NCI-H510A (cell line): ENCODE results near the gene MYLIP.
"Not testable (repeated sequence)": the region's sequence is repeated elsewhere in the genome, so short reads cannot be mapped to it uniquely, and the experiment has no call there.

Experiments
- DNase-seq: peaks from one replicate; lab custom pipeline; 2025; lab: John Stamatoyannopoulos, UW

MYLIP gene

GRCh38 chr6:16174416-16175078 is 45.7 kb downstream of the MYLIP start:
- no peak for DNase-seq

DNA sequence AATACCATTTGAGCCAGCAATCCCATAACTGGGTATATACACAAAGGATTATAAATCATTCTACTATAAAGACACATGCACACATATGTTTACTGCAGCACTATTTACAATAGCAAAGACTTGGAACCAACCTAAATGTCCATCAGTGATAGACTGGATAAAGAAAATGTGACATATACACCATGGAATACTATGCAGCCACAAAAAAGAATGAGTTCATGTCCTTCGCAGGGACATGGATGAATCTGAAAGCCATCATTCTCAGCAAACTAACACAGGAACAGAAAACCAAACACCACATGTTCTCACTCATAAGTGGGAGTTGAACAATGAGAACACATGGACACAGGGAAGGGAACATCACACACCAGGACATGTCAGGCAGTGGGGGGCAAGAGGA is 47.7 kb downstream of the MYLIP start:
- DNase-seq: not testable (repeated sequence)

DNA sequence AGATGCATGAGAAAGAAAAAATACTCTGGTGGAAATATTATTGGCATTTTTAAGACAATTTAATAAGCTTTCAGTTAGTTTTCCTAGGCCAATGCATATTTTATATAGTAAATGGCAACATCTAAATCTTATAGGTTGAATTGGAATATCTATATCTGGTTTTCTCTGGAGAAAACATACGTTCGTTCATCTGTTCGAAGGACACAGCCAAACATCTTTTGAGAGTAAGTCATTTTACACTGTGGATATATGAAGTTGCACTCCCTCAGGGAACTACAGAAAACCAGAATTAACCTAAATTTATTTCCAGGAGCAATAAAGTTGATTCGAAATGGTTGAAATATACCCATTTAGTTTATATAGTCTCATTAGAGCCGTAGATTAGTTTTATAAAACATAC is 49.0 kb downstream of the MYLIP start:
- DNase-seq: no peak

GRCh38 chr6:16178351-16178750 is 49.5 kb downstream of the MYLIP start:
- DNase-seq: no peak

DNA sequence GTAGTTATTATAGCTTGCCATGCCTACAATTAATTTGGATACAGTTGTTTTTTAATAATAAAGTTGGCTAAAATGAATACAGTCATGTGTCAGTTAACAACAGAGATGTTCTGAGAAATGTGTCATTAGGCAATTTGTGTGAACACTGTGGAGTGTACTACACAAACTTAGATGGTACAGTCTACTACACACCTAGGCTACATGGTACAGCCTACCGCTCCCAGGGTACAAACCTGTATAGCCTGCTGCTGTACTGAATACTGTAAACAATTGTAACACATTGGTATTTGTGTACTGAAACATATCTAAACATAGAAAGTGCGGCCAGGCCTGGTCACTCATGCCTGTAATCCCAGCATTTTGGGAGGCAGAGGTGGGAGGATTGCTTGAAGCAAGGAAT is 50.2 kb downstream of the MYLIP start:
- DNase-seq: no peak

GRCh38 chr6:16179970-16180431 is 51.1 kb downstream of the MYLIP start:
- DNase-seq: no peak

- DNase-seq: no peak
Observed at GRCh38 chr6:16180696-16181438, 52.0 kb downstream of the MYLIP start.

- DNase-seq: no peak
Observed at GRCh38 chr6:16181439-16182297, 52.8 kb downstream of the MYLIP start.

- DNase-seq: no peak
Observed at GRCh38 chr6:16183187-16183664, 54.3 kb downstream of the MYLIP start.

- DNase-seq: no peak
Observed at GRCh38 chr6:16184129-16184528, 55.2 kb downstream of the MYLIP start.

- no peak for DNase-seq
Observed at GRCh38 chr6:16184551-16184950, 55.7 kb downstream of the MYLIP start.

DNA sequence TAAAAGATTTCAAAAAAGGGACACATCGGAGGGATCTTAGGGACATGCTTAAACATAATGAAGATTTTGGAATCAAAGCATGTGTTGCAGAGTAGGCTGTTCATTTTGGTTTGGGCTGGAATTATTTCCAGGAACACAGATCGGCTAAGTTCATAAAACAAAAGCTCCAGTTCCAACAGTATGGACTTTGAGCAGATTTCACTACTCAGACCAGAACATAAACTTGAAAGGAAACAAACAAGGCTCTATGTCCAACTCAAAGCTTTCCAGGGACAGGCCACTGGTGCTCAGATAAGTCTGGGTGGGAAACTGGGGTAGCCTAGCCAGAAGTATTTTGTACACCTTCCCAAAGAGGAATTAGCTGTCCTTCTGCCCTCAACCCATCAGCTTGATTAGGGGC is 58.3 kb downstream of the MYLIP start:
- DNase-seq: no peak

- DNase-seq: no peak
Observed at GRCh38 chr6:16190214-16190613, 61.3 kb downstream of the MYLIP start.

DNA sequence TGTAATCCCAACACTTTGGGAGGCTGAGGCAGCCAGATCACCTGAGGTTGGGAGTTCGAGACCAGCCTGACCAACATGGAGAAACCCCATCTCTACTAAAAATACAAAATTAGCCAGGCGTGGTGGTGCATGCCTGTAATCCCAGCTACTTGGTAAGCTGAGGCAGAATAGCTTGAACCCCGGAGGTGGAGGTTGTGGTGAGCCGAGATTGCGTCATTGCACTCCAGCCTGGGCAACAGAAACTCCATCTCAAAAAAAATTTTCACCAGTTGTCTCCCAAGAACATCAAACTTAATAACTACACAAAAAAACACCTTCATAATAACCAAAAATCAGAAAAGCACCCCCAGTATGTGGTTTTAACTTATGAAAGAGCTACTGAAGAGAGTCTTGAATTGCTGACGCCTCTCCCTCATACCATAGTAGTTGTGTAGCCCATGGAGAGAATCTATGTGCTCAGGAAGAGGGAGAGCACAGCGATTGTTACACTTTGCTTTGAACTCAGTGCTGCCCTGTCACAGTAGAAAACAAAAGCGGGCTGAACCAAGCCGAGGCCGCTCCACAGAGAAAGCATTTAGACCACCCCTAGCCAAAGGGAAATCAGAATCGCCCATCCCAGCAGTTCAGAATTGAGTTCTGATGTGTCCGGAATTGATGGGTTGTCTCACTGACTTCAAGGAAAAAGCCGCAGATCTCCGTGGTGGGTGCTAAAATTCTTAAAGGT is 67.5 kb downstream of the MYLIP start:
- no peak for DNase-seq

- DNase-seq: no peak
Observed at GRCh38 chr6:16196984-16197546, 68.2 kb downstream of the MYLIP start.
